ENCODE results near the gene CYP4F11.

The CYP4F11 gene

GRCh38 chr19:15923702-15924101 is 10.6 kb downstream of the CYP4F11 start:
- H3K4me3 ChIP-seq (ENCODE audit: low read depth, low read length) = no peak overlapping the region

GRCh38 chr19:15922021-15922420 is 12.3 kb downstream of the CYP4F11 start:
- no peak overlapping the region for H3K4me3 ChIP-seq (ENCODE audit: low read depth, low read length)
- no peak for TF ChIP-seq CTCF (IDR thresholded peaks at IDR 0.05; ENCODE audit: borderline replicate concordance, insufficient read depth, low read depth, low read length)

More at GRCh38 chr19:15923702-15924101, 10.6 kb downstream of the CYP4F11 start:
- no peak for TF ChIP-seq CTCF (IDR thresholded peaks at IDR 0.05; ENCODE audit: borderline replicate concordance, insufficient read depth, low read depth, low read length)

GRCh38 chr19:15919243-15919642 is 15.1 kb downstream of the CYP4F11 start:
- no peak overlapping the region for H3K4me3 ChIP-seq (ENCODE audit: low read depth, low read length)
- TF ChIP-seq CTCF (IDR thresholded peaks at IDR 0.05; ENCODE audit: borderline replicate concordance, insufficient read depth, low read depth, low read length) = no peak

GRCh38 chr19:15915109-15915508 is 19.2 kb downstream of the CYP4F11 start:
- H3K4me3 ChIP-seq (ENCODE audit: low read depth, low read length) = no peak overlapping the region
- TF ChIP-seq CTCF (IDR thresholded peaks at IDR 0.05; ENCODE audit: borderline replicate concordance, insufficient read depth, low read depth, low read length) = no peak

- TF ChIP-seq CTCF (IDR thresholded peaks at IDR 0.05; ENCODE audit: borderline replicate concordance, insufficient read depth, low read depth, low read length) = no peak
- no peak overlapping the region for H3K4me3 ChIP-seq (ENCODE audit: low read depth, low read length)
Measured at GRCh38 chr19:15913830-15914229, 20.5 kb downstream of the CYP4F11 start.

- no peak overlapping the region for H3K4me3 ChIP-seq (ENCODE audit: low read depth, low read length)
- no peak for TF ChIP-seq CTCF (IDR thresholded peaks at IDR 0.05; ENCODE audit: borderline replicate concordance, insufficient read depth, low read depth, low read length)
Measured at GRCh38 chr19:15913384-15913783, 20.9 kb downstream of the CYP4F11 start.

- H3K4me3 ChIP-seq (ENCODE audit: low read depth, low read length) = no peak overlapping the region
Measured at GRCh38 chr19:15911599-15912235, 22.6 kb downstream of the CYP4F11 start.

More at GRCh38 chr19:15911599-15912235, 22.6 kb downstream of the CYP4F11 start:
- no peak for TF ChIP-seq CTCF (IDR thresholded peaks at IDR 0.05; ENCODE audit: borderline replicate concordance, insufficient read depth, low read depth, low read length)

Data from GM12875 (cell line).